HG03565 (cell line): ENCODE results near the gene ZNF576.
"Not testable (repeated sequence)": the region's sequence is repeated elsewhere in the genome, so short reads cannot be mapped to it uniquely, and the experiment has no call there.

Experiments
- ATAC-seq: cut with Tn5 transposase; IDR thresholded peaks from one replicate; pipeline ENCODE4 v1.9.1; 2021; ENCODE audit warnings: mild to moderate bottlenecking, moderate library complexity; ENCODE audit not compliant: unreplicated experiment

ZNF576 gene

GRCh38 chr19:43644181-43644580 is 47.8 kb downstream of the ZNF576 start:
- ATAC-seq: no peak

GRCh38 chr19:43648633-43649032 is 52.2 kb downstream of the ZNF576 start:
- no peak for ATAC-seq

- ATAC-seq: no peak
Observed at GRCh38 chr19:43649514-43649913, 53.1 kb downstream of the ZNF576 start.

DNA sequence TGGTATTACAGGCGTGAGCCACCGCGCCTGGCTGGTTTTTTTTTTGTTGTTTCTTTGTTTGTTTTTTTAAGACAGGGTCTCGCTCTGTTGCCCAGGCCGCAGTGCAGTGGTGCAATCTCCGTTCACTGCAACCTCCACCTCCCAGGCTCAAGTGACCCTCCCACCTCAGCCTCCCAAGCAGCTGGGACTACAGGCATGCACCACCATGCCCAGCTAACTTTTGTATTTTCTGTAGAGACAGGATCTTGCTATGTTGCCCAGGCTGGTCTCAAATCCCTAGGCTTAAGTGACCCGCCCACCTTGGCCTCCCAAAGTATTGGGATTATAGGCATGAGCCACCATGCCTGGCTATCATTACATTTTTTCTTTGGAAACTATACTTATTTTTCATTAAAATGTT is 53.9 kb downstream of the ZNF576 start:
- ATAC-seq: not testable (repeated sequence)
